NCI-H748 treated with DMSO at 0.1 percent for 48 hours (cell line): ENCODE measurements around the gene ITGB3BP.

Experiments
- DNase-seq: peaks from one replicate; lab custom pipeline; 2025; lab: John Stamatoyannopoulos, UW

The ITGB3BP gene

DNA sequence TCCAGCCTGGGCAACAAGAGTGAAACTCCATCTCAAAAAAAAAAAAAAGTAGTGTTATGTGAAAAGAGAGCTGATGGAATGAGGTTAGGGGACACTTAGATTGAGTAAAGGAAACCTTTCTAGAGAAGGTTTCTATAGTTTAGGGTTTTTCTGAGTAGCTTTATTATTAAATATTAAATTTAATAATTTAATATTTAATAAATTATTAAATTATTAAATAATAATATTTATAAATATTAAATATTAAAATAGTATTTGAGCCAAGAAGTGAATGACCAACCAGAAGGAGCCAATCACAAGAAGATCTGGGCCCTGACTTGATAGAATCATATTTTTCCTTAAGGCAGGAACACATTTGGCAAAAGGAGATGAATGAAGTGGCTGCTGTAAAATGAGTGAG lies 104.9 kb downstream of the ITGB3BP start:
- DNase-seq, result no peak

- DNase-seq, result no peak
Measured at GRCh38 chr1:63414691-63415365, 108.2 kb downstream of the ITGB3BP start.

- DNase-seq, result no peak
Measured at GRCh38 chr1:63413394-63413793, 109.6 kb downstream of the ITGB3BP start.

- no peak for DNase-seq
Measured at GRCh38 chr1:63411066-63411465, 112.0 kb downstream of the ITGB3BP start.

- no peak for DNase-seq
Measured at GRCh38 chr1:63408331-63408730, 114.7 kb downstream of the ITGB3BP start.

GRCh38 chr1:63407002-63407401 lies 116.0 kb downstream of the ITGB3BP start:
- DNase-seq, result no peak

GRCh38 chr1:63405987-63406386 lies 117.0 kb downstream of the ITGB3BP start:
- DNase-seq, result no peak

DNA sequence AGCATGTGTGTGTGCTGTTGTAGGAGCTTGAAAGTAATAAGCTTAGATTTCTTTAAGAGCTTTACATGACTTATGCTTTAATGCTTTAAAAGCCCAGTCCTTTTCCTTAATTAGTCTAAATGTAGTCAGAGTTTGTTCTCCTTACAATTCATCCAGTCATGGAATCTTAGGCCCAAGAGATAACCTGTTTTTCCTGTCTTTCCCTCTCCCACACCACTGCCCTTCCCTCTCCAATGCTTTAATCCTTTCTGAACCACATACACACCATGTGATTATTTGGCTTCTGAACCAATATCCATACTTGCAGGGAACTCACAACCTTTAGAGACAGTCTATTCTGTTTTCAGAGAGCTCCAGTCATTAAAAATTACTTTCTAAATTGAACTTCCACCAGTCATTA lies 118.0 kb downstream of the ITGB3BP start:
- no peak for DNase-seq

DNA sequence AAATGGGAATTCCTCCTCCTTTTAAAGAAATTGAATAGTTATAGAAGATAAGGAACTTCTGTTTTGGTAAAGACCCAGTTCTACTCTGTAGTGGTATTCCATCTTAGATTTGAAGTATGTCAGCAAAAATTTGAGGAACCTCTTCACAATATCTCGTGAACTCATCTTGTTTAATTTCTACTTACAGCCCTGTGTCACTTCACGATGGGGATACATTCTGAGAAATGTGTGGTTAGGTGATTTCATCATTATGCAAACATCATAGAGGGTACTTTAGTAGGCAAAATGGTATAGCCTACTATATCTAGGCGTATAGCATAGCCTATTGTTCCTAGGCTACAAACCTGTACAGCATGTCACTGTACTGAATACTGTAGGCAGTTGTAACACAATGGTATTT lies 119.6 kb downstream of the ITGB3BP start:
- no peak for DNase-seq

DNA sequence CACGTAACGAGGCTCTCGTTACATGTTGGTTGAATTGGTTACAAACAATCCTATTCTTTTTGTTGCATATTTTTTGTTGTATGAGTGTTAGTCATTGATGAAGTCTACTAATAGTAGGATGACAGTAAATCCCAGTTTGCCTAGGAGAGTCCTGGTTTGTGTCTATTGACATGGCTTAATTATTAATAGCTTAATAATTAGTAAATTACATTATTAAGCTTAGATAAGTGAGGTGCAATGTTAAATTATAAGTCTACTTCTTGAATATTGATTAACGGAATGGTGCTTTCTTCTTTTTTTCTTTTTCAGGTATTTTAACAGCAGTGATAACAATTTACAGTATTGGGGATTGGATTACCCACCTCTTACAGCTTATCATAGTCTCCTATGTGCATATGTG lies 121.1 kb downstream of the ITGB3BP start:
- no peak for DNase-seq
